Measurements from ENCODE around the gene TPCN2. TPM values are rescaled to one million over a fixed set of nuclear protein-coding genes. Genes with fewer than 3 reads are reported as not detected.

TPCN2 gene
- total and polyA plus RNA-seq, 9 of the 15 experiments (the other 6 are each of a cell fraction or from before 2014, with no cell fraction given), result 0.66 to 10.2 (median 4.6) TPM

GRCh38 chr11:69132301-69132670 lies 83.6 kb downstream of the TPCN2 start:
- intact Hi-C loops (cut with micrococcal nuclease), result loop anchor here (10.0 kb wide), 4 partner anchors 83 to 513 kb away; partner anchors contain the start of genes CCND1 and MYEOV
- 0 out of 4 replicates have a peak overlapping the region, but pooled peaks of 1 of the 2 experiments have one; percentile 13 for H3K9ac ChIP-seq (ENCODE audit: insufficient read depth in 1 of 2, low read depth in 2 of 2, low read length in 2 of 2)
- H3K27me3 ChIP-seq (ENCODE audit: control insufficient read depth in 2 of 2, insufficient read depth in 2 of 2, low read length in 2 of 2), result peaks cover 0 to 7% of the 10 kb centered on the region in 2 experiments; a peak in 2 of 5 replicates
- 11% methylated on average over 5 of the region's 7 CpGs for WGBS (ENCODE audit: insufficient coverage, low coverage, missing lambda C conversion rate)
- H3K9me3 ChIP-seq (replicated peaks; ENCODE audit: control insufficient read depth, insufficient read depth, low read depth, low read length), result no peaks in the 10 kb centered on the region
- no peaks in the 10 kb centered on the region for H3K9me1 ChIP-seq (ENCODE audit: control insufficient read depth, insufficient read depth, low read length)
- FAIRE-seq, result no peak
- H3K36me3 ChIP-seq (ENCODE audit: control insufficient read depth, insufficient read depth, low read length), result no peaks in the 10 kb centered on the region
- CTCF ChIA-PET (ENCODE audit: low intra/inter-chr PET ratio), result interaction anchor here (1.2 kb wide), 1 partner anchor 510 kb away, joined by 3 read pairs; no protein-coding TSS in a partner anchor
- POLR2A ChIA-PET, result no interaction called here
- no peaks in the 10 kb centered on the region for H3K79me2 ChIP-seq (ENCODE audit: control insufficient read depth, insufficient read depth, low read length)
- peaks cover 4 to 7% of the 10 kb centered on the region in 2 experiments; a peak in 2 of 5 replicates for H3K4me1 ChIP-seq (replicated peaks in 1 of 2; ENCODE audit: control insufficient read depth in 2 of 2, insufficient read depth in 2 of 2, low read length in 2 of 2)
- TF ChIP-seq ZBTB1 (CRISPR knock-in tag; IDR thresholded peaks at IDR 0.05; ENCODE audit: borderline replicate concordance, low read depth) (no peak), PBX2 (CRISPR knock-in tag; IDR thresholded peaks at IDR 0.05; ENCODE audit: low read depth) (no peak), PBX2 (tag; conservative IDR thresholded peaks at IDR 0.05; ENCODE audit: low read depth) (no peak)
- no peaks in the 10 kb centered on the region for H4K20me1 ChIP-seq (replicated peaks; ENCODE audit: control insufficient read depth, insufficient read depth, low read length)
- H3K4me2 ChIP-seq (ENCODE audit: insufficient read depth, low read length), result no peak overlapping the region
- no TSS peak for BruUV-seq (replicated peaks)
- in situ Hi-C loops (cut with MboI), result no loop called here
- no peak for ATAC-seq
- no peak overlapping the region for H2AFZ ChIP-seq (ENCODE audit: low read depth, low read length)
- H3K27ac ChIP-seq (ENCODE audit: extremely low read depth, low read depth, low read length), result no peak overlapping the region
- no peak for DNase-seq (ENCODE audit: extremely low read depth in 1 of 4, low spot score in 3 of 4)
- H3K4me3 ChIP-seq, result no peak overlapping the region

All from K562 (cell line).